SK-N-MC (cell line): ENCODE measurements around the gene CAV3.

Experiments used
- EZH2 ChIP-seq: fragments of 200-600 bp; sonication (generic); IDR thresholded peaks from one replicate; pipeline ENCODE4 v1.6.1; 2017; ENCODE audit warnings: antibody characterized with exemption
- FOXP2 ChIP-seq: optimal IDR thresholded peaks from 2 replicates; pipeline ENCODE3; 2011; ENCODE audit warnings: mild to moderate bottlenecking, moderate library complexity; ENCODE audit not compliant: insufficient read depth; ENCODE audit errors: extremely low read length, control extremely low read depth
- POLR2AphosphoS5 ChIP-seq: IDR thresholded peaks from 2 replicates; pipeline ENCODE4 v1.6.1; 2012; ENCODE audit warnings: mild to moderate bottlenecking, low read depth, low read length, borderline replicate concordance

DNA sequence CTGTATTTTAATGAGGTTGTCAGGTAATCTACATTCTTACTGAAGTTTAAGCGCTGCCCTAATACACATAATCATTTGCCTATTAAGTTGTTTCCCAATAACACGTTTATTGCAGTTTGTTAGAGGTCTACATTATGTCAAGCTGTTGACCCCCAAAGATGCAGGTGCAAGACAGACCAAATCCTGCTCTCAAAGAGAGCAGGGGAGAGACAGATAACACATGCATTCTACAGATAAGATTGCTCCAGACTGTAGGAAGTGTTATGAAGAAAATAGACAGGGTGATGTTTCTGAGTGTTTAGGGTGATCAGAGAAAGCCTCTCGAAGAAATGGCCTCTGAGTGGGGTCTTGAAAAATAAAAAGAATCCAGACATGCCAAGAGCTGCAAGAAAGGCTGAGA, 60.6 kb downstream of the CAV3 start:
- TF ChIP-seq EZH2 (no peak), POLR2AphosphoS5 (no peak), FOXP2 (no peak)
